Activated T-cell treated with anti-CD3 and anti-CD28 coated beads for 24 hours (primary cell): ENCODE results near the gene ZNF682.
"Not testable (repeated sequence)": the region's sequence is repeated elsewhere in the genome, so short reads cannot be mapped to it uniquely, and the experiment has no call there.

Source experiments
- DNase-seq: peaks from one replicate; pipeline ENCODE4 v3.0.0-alpha.2; 2020; ENCODE audit warnings: low read depth

ZNF682 gene

DNA sequence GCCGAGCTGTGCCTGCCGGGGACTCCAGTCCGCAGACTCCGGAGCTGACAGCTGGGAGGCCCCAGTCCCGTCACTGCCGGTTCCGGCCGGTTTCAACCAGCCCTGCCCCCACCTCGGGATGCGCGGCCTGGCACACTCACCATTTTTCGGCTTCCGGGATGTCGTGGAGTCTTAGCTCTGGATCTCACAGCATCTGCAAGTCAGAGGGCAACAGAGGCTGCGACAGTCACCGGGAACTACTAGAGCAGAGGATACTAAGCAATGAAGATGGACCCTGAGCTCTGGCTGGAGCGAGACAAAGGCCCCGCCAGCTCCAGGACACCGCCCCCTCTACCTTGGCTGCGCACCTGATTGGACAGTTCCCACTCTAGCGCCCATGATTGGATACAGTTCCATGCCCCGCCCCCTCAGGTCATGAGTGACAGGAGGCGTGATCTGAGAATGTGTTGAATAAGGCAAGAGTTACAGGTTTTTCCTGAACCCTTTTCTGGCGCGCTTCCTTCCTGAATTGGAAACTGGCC is at the start of gene ZNF682:
Gene ZNF682 (minus strand): TSS at position 303 of the 521 bp plus-strand sequence. CDS start 160 bp downstream, at position 143.
- peak; percentile 90 for DNase-seq

DNA sequence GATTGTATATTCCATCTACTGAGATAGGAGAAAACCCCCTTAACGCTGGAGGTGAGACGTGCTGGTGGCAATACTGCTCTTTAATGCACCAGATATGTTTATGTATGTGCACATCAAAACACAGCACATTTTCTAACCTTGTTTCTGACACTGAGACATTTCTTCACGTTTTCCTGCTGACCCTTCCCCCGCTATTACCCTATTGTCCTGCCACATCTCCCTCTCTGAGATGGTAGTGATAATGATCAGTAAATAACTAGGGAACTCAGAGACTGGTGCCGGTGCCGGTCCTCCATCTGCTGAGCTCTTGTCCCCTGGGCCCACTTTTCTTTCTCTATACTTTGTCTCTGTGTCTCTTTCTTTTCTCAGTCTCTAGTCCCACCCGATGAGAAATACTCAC is 43.6 kb upstream of the ZNF682 start:
- not testable (repeated sequence) for DNase-seq

DNA sequence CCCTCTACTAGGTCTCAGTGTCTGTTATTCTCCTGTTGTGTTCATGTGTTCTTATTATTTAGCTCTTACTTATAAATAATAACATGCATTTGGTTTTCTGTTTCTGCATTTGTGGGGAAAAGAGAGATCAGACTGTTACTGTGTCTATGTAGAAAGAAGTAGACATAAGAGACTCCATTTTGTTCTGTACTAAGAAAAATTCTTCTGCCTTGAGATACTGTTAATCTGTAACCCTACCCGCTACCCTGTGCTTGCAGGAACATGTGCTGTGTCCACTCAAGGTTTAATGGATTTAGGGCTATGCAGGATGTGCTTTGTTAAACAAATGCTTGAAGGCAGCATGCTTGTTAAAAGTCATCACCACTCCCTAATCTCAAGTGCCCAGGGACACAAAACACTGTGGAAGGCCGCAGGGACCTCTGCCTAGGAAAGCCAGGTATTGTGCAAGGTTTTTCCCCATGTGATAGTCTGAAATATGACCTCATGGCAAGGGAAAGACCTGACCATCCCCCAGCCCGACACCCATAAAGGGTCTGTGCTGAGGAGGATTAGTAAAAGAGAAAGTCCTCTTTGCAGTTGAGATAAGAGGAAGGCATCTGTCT is 43.0 kb upstream of the ZNF682 start:
- DNase-seq: not testable (repeated sequence)

DNA sequence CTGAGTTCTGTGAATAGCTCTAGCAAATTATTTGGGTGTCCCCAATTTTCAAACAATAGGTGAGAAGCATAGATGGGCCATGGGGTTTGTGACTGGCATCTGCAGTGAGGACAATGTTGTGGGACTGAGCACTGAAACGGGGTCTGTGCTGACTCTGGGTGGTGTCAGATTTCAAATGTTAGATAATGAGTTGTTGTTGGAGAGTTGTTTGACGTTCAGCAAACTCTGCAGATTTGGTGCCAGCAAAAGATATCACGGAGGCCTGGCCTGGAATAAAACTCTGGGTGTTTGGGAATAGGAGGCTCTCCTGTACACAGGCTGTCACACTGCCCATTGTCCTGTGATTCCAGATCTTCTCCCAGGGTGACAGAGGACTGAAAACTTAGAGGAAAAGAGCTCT is 41.4 kb upstream of the ZNF682 start:
- DNase-seq: no peak

DNA sequence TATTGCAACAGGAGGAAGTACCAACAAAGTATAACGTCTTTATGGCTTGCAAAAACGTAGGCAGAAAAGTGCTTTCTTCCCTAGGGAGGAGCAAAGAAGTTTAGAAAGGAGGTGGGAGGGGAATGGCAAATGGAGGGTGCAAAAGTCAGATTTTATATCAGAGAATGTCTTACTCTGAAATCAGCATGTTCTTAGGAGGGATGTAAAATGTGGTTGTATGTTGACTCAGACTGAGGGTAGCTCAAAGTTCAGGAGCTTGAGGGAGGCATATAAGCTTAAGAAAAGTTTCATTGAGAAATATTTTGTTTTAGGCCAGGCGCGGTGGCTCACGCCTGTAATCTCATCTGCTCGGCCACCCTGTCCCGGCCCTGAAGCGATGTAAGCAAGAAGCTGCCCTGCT is 40.2 kb upstream of the ZNF682 start:
- no peak for DNase-seq

DNA sequence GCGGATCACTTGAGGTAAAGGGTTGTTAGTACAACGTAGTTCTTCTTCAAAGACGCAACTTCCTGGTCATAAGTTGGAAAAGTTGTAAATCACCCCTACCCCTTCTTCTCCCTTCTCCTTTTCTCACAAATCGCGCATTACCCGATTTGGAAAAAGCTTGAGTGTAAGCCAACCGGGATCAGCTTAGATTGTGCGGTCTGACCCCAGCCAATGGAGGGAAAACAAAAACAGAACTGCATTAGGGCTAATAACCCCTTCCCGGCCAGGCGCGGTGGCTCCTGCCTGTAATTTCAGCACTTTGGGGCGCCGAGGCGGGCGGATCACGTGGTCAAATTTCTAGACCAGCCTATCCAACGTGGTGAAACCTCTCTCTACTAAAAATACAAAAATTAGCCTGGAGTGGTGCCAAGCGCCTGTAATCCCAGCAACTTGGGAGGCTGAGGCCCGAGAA is 39.3 kb upstream of the ZNF682 start:
- no peak for DNase-seq

DNA sequence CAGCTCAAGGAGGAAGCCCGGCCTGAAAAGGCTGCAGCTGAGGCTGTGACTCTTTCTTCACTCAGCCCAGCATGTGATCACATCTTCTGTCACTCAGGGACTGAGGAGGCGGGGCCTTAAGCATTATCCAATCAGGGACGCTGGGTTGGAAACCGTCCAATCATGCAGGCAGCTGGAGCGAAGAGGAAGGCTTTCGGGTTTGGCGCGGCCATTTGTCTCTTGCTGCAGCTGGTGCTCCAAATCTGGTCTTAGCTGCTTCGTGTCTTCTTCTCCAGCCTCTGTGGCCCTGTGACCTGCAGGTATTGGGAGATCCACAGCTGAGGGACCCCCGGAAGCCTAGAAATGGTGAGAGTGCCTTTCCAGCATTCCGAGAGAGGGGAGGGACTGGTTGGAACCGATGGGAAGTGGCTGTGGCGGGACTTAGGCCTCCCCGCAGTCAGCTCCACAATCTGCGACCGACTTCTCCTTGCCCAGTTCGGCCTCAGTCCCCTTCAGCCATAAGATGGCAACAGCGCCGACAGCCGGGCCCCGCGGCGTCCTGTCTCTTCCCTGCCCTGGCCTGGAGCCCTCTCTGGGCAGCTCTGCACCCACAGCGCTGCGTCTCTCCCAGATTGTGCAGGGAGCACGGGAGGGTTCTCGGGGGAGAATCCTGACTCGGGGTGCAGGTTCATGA is 38.6 kb upstream of the ZNF682 start, which contains the start of gene ZNF90:
Gene ZNF90 (plus strand): TSS at position 210 of the 673 bp plus-strand sequence. CDS start 133 bp downstream, at position 343.
- peak; percentile 83 for DNase-seq

DNA sequence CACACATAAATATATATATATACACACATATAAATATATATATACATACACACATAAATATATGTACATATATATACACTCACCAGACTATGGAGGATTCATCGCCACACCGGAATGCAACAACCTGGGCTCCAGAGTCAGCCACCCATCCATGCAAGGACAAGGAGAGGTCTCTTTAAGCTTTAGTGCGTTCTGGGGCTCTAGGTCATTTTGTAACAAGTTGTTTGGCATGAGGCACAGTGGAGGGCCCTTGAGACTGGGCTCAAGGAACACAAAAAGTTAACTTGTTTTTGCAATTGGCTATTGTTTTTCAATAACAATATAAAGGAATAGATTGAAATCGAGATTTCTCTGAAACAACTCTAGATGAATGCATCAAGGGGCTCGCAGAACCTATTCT is 33.6 kb upstream of the ZNF682 start:
- DNase-seq: no peak

DNA sequence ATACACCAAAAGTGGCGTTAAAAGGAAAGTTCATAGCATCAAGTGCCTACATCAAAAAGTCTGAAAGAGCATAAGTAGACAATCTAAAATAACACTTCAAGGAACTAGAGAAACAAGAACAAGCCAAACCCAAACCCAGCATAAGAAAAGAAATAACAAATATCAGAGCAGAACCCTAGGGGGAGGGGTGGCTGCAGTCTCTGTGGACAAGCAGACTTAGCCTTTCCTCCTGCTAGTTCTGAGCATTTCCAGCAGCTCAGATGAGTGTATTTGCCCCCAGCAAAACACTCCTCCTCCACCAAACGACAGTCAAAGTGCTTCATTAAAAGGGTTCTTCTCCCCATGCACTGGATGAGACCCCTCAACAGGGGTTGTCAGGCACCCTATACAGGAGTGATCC is 31.4 kb upstream of the ZNF682 start:
- DNase-seq: no peak

DNA sequence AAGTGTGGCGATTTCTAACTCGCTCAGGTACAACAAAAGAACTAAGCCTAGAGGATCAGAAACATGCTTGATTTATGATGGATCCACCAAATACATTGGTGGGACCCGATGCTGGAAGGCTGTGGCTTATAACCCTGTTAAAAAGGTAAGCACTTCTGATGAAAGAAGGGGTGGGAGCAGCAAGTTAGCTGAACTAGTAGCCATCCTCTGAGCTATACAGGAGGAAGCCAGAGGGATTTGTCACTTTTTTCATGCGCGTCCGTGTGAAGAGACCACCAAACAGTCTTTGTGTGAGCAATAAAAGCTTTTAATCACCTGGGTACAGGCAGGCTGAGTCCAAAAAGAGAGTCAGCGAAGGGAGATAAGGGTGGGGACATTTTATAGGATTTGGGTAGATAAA is 29.3 kb upstream of the ZNF682 start:
- DNase-seq: not testable (repeated sequence)

DNA sequence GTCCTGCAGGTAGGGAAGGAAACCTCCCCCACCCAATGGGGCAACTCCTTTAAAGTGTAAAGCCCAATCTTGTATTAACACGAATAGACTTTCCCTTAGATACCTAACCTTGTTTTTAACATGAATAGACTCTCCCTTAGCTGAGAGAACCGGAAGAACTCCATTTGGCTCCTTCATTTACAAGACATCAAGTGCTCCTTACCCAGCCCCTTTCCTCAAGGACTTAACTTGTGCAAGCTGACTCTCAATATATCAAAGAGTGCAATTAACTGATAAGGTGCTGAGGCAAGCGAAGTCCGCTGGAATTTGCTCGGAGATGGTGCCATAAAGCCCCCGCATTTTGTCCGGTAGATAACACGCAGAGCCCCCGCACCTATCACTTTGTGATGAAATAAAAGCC is 28.6 kb upstream of the ZNF682 start:
- no peak for DNase-seq

DNA sequence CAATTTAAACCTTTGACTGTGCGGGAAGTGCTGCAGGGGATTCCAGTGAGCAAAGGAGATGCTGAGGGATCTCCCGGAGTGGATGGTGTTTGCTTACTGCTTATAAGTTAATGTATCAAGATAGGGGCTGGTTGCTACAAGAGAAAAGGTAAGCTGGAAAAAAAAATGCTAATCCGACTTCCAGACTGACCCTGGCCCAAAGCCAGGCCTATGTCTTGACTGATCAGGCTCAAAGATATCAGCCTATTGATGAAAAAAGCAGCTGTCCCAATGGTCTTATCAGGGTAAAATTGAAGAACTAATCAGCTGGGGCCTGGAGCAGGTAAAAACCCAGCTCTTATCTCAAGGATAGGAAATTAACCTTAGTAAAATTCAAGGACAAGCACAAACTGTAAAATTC is 27.6 kb upstream of the ZNF682 start:
- DNase-seq: no peak

DNA sequence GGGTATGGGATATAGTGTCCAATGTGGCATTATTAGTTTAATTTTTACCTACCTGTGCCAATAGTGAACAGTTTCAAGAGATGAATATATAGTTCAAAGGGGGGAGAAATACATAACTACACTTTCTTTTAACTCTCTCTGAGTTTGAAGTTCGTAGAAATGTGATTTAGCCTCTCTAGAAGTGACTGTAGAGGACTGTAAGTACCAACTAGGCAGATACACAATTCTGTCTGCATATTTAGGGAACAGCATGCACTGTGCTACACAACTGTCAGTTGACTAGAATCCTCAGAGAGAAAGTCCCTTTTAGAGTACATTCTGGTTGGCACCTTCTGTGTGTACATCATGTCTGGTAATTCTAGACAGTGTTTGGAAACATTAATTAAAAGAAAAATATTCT is 21.0 kb upstream of the ZNF682 start:
- DNase-seq: no peak

DNA sequence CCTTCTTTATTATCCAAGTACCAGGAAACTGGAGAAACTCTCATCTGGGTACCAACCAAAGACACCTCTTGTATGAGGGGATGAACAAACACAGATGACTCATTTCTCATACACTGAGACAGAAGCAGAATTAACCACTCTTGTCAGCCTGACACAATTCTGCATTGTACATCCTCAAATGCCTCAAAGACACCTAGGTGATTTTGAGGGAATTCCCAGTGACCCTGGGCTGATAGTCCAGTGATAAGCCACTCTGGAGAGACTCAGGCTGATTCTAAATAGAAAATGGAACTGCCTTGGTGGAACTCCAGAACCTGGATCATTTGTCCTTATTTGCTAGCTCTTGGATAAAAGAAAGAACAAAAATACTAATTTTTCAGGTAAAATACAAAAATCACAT is 19.4 kb upstream of the ZNF682 start:
- not testable (repeated sequence) for DNase-seq

DNA sequence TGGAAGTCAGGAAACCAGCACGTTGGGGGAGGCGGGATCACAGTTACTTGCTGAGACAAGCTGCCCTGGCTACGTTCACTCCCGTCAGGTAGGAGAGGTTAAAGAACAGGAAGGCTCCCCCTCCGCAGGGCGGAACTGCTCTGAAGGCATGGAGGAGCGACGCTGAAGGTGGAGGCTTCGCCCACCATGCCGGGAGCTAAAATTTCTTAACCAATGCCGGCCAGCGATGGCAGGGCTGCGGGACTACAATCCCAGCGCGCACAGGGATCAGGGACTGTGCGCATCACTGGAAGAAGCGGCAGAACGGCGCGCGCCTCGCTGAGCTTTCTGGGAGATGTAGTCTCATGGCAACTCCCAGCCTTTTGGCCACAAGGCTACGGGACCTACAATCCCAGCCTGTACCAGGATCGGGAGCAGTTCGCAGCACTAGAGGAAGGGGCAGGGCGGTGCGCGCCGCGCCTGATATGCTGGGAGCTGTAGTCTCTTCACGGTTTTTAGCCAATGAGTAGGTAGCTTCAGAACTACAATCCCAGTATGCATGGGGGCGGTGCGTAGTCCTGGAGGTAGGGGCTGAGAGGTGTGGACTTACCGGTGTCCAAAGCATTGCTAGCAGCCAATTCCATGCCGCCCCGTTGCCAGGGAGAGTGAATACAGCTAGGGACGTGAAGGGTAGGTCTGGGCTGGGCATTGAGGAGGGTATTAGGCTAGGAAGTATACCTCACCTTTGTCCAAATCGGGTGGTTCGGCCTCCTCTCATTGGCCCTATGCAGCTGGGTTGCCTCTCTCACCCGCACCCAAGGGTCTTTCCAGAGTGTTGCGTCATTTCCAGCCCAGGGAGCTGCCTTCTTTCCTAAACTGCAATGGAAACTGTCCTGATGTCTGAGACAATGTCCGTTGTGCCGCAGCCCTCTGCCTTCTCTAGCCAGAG is 12.8 kb upstream of the ZNF682 start:
- peak; percentile 67 for DNase-seq

DNA sequence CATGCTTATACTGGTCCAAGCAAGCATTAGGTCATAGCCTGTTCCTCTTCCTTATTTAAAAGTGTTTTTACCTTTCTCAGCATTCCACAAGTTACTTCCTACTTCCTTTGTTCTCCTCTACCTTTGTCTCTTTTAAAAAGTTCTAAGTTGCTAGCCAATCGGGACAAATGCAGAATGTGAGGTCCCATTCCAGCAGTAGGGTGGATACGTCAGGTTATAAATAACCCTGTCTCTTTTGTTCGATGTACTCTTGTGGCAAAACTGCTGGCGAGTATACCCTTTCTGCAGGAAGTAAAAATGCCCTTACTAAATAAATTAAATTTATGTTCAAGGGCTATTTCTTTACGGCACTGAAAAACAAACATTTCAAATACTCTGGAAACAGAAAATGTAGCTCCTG is 6.4 kb upstream of the ZNF682 start:
- DNase-seq: not testable (repeated sequence)

DNA sequence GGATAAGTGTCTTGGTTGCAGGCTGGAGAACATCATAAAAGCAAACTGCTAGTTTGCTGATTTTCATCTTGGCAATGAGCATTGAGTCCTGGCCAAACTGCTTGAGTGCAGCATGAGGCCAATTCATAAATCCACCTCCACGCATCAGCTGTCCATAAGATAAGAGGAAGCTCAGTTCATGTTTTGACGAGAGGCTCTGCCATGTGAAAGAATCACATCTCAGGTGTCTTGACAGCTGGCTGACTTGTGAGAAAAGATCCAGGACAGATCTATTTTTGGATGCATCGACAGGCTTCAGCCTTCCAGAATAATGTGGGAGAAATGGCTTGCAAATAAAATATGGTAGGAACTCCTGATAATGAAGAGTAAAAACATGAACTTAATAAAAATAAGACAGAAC is 5.4 kb upstream of the ZNF682 start:
- DNase-seq: no peak

DNA sequence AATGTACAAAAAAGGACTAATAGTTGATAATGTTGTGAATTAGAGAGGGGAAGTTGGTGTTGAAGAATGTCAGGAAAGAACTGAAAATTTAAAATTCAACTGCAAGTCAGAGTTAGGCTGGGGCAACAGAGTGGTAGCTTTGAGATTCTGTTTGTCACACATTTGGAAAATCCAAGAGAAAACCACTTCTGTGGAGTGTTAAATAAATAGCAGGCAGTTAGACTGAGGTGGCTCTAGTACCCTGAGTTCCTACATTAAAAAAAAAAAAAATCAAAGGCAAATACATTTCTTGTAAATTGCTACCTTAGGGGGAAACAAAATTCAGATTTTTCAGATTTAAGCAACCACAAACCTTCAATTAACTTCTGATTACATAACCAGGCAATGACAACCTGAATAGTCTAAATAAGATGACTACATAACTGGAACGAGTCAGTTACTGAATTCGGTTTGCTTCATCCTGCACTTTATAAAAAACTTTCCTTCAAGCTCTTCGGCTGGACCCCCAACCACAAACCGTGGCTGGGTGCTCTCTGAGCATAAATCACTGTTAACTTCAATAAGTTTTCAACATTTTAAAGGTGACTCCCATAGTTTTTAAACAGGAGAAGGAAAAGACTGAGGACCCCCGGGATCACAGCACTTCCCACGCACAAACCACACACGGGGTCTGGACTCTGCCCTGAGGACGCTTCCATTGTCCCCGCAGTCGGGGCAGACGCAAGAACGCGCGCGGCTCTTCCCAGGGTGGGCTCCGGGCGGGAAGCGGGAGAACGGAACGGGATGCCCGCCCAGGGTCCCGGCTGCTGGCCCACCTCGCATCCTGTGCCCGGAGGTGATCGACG is 725 bp downstream of the ZNF682 start:
- DNase-seq: no peak

DNA sequence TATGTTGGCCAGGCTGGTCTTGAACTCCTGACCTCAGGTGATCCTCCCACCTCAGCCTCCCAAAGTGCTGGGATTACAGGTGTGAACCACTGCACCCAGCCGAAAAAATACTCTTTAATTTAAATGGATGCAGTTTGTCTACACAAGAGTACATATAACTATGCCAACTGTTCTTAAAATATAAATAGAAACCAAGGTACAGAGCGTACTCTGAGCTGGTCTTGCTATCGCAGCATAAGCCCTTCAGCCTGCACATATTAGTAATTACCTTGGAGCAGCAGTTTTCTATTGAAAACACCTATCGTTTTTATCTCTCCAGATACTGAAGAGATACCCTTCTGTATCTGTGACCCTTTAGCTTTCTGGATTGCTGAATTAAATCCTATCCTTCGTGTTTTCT is 3.4 kb downstream of the ZNF682 start:
- DNase-seq: no peak

DNA sequence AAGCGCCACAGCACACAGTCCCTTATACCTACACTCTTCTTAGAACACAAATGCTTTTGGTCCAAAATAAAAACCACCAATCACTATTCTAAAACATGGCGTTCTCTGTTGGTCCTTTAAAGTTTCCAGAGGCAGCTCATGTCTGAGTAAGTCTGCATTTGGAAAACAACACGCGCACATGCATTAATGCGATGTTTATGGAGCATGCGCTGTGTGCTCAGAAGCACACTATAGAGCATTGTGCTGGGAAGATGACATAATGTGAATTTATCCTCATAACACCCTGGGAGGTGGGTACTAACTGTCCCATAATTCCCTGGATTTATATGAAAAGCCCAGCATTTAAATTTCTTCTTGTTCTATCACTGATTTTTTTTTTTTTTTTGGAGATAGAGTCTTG is 10.7 kb downstream of the ZNF682 start:
- no peak for DNase-seq

DNA sequence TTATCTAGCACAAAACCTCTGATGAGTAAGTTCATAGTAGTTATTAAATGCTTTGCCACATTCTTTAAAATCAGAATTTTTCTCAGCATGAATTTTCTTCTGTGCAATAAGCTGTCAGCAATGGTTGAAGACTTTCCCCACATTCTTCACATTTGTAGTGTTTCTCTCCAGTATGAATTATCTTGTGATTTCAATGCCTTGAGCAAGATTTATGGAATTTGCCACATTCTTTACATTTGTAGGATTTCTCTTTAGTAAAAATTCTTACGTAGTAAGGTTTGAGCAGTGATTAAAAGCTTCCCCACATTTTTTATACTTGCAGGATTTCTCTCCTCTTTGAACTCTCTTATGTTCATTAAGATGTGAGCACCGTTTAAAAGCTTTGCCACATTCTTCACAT is 33.6 kb downstream of the ZNF682 start:
- no peak for DNase-seq
